CD4-positive, alpha-beta T cell treated with Interleukin-15 for 4 hours (primary cell): ENCODE measurements around the gene DCANP1.

Source experiments
- DNase-seq: peaks from one replicate; pipeline ENCODE4 v3.0.0-alpha.2; 2020; ENCODE audit warnings: low spot score

The DCANP1 gene

DNA sequence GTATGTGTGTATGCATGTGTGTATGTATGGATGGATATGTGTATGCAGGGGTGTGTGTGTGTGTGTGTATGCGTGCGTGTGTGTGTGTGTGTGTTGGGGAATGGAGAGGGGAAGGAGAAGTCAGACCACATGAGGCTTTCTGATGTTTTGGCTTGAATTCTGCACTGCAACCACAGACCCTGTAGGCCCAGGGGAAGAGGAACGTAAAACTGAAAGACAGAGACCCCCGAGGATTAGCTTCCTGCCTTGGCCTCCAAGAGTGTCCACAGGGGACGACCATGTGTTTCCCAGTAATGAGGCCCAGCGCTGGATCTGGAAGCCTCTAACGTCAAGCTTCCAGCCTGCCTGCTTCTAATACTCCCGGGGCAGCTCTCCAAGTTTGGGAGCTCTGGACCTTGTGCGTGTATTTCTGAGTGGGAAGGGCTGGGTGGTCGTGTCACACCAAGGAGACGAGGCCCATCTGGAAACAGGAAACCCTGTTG is 5.8 kb downstream of the DCANP1 start:
- DNase-seq, result no peak

DNA sequence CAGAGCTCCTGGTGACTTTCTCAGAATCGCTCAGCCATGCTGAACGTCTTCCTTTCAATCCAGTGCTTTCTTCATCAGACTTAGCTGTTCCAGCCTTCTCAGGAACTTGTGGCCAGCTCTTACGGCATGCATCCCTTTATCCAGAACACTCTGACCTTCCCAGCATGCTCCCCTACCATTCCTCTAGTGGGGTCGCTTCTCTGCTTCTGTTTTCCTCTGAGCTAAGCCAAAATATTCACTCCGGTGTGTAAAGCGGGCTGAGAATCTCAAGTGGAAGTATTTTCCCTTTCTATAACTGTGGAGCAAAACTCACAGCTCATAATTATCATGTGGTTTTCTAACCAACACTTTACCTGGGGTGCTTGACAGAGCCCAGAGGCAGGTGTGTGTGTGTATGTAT is 6.2 kb downstream of the DCANP1 start:
- DNase-seq, result no peak

DNA sequence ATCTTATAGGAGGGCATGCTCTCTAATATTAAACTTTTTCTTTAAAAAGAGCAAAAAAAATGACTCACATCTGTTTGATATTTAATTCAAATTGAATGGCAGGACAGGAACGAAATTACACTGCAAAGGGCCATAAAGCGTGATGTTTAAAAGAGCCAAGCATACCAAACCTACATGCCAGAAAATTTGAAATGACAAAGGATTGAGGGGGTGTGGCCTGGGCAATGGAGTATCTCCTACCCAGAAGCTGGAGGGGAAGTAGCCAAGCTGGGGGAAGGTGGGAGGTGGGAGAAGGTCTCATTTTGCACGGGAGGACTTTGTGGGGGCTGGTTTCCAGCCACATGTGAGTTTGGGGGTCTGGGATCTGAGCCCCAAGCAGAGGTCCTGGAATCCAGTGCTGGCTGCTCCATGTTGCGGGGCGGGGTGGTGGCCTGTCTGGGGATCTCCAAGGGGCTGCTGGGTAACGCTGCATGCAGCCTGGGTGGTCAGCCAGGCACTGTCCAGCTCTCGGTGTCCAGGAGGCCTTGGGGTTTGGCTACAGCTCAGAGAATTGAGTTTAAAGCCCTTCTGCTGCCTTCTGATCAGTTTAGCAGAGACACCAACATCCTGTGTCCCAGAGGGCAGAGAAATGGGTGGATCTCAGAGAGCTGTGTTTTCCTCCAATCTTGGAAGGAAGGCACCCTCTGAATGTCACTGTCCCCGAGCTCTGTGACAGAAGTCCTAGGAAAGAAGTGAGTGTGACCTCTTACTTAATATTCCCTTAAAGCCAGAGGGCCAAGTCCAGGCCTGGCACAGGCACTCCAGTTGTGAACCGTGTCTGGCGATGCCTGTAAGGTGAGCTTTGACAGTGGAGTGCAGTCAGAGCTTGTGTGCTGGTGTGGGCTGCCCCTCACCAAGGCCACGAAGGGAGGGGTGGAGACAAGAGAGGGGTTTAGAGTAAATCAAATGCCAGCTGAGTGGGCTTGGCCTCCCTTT is 7.6 kb downstream of the DCANP1 start:
- DNase-seq, result no peak

DNA sequence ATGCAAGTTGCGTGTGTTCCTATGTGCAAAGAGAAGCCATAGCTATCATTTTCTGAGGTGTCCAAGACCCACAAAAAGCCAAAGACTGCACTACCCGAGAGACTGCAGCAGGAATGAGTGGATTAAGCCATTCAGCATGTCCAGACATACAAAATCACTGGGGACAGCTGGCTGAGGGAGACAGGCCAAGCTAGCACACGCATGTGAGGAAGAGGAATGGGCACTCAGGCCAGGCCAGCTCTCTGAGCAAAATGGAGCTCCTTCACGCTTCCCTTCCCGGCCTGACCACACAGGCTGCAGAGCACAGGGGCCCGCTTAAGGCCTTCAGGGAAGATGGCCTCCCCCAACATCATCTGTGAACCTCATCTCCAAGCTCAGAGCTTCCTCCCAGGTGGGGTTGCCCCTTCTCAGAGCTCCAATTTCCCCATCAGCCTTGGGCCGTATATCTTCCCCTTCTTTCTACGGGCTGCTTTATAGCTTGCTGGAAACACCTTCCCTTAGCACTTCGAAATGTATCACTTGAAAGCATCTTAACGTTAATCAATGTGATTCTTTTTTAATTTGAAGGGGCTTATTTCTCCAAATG is 8.4 kb downstream of the DCANP1 start:
- DNase-seq, result no peak

DNA sequence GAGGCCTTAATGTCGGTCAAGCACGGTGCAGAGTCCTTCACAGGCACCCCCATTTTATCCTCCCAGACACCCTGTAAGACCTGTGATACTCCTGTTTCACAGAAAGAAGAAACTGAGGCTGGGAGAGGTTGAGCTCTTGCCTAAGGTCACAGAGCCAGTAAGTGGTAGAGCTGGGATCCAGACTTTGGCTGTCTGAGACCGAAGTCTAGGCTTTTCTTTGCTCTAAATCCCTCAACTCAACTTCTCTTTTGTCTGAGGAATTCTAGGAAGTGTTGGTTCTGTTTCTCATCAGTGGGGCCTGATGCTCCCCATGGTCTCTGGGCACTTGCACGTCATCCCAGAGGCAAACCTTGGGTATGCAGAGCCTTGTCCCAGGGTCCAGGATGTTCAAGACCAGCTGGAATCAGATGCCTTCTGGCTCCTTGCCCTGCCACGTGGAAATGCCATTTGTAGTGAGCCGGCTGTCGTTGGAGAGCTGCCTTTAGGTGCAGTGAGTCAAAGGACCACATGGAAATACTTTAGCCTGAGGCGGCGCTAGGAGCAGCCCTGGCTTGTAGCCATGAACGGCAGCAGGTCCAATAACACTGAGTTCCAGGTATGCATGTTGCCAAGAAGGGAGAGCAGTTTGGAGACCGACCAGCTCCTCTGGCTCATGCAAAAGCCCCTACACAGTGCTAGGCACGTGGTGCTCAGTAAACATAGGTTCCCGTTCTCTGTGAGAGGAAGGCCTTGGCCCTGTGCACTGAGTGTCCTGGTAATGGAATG is 9.2 kb downstream of the DCANP1 start:
- no peak for DNase-seq

DNA sequence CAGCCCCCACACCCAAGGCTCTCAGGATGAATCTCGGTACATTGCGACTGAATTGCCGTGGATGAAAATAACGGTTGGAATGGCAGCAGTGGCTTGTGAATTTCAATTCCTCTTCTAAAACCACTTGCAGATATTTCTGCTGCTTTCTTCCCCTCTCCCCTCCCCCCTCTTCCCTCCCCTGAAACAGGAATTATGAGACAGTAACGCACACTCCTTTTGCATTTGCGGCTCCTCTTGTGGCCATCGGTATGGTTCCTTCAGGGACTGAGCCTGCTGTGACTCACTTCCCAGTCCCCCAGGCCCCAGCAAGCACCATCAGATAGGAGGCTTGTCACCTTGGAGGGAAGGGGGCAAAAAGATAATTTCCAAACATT is 9.7 kb downstream of the DCANP1 start:
- DNase-seq, result peak; percentile 7

DNA sequence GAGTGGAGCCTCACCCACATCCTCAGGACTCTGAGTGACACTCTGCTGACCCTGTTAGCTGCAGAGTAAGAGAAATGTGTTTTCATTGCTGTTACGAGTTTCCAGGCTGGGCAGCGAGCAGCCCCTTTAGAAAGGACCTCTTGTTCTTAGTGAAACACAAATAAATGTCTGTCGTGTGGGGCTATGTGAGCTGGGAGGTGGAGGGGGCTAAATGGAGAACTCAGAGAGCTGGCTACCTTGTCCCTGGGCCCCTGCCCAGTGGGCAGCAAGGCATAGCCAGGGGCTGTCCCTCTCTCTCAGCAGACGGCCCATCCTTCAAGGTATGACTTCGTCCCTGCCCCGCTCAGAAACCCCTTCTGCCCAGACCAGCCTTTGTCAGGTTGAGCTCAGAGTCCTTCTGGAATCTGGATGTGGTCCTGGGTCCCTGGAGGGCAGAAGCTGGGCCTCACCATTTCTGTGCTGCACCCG is 10.2 kb downstream of the DCANP1 start:
- no peak for DNase-seq

DNA sequence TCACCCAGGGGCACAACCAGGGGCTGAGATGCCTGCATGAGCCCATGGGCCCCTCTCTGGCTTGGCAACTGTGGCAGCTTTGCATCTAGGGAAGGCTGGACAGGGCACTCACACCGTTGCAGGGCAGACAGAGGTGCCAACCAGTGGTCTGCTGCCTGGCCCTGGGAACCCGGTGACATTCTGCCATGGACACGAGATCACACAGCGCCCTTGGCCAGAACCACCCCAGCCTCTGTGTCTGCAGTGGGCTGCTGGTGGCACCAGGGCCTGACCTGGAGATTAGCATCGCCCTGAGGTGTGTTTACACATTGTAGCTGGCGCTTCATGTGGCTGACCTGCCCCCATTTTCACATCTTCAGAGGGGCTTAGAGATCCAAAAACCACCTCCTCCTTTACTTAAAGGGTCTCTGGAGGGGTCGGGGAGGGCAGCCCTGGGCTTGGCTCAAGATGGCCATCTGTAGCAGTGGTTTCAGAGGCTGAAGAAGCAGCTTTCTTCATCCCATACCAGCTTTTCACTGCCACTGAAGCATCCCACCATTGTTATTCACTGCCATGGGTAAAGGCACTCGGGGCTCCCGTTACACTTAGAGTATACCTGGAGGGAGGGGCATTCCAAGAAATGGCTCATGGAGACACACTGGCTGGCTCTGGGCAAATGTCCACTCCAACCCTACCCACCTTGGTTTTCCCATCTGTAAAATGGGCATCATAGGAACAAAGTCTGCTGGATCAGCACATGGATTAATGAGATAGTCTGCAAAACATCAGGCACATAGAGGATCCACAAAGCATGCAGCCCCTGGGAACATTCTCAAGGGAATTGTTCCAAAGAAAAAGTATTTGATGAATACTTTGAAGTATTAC is 11.4 kb downstream of the DCANP1 start:
- no peak for DNase-seq

DNA sequence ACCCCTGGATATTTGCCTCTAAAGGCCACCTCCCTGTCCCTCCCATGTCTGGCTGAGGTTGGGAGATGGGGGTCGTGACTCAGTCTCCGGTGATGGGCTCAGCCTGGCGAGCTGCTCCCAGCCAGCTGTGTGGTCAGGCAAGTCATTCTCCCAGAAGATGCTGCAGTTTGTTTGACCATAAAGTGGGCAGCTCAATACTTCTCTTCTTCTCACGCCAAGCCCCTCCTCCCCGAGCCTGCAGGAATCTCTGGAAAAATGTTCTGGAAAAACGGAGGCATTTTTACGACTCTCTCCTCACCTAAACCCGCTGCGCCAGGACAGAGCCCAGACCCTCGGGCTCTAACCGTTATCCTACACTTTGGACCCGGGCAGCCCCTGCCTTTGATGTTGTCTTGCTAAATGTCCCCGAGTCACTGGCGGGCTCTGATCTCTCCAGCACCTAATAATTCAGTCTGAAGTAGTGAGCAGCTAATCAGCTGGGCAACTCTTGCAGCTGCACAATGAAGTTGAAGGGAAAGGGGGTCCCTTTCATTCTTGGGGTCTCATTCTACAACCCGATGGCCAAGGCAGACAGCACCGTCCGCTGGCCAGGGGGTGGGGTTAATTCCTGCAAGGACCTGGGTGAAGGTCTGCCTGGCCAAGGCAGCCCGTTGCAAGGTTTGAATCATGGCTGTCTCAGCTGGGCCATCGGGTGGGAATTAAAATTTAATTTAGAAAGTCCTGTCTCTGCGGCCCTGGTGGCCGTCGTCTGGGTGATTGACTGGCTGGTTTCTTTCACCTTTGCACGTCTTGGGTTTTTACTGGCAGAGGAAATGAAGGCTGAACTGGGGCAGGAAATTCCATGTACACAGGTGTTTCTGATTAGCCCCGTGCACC is 12.3 kb downstream of the DCANP1 start:
- DNase-seq, result no peak

DNA sequence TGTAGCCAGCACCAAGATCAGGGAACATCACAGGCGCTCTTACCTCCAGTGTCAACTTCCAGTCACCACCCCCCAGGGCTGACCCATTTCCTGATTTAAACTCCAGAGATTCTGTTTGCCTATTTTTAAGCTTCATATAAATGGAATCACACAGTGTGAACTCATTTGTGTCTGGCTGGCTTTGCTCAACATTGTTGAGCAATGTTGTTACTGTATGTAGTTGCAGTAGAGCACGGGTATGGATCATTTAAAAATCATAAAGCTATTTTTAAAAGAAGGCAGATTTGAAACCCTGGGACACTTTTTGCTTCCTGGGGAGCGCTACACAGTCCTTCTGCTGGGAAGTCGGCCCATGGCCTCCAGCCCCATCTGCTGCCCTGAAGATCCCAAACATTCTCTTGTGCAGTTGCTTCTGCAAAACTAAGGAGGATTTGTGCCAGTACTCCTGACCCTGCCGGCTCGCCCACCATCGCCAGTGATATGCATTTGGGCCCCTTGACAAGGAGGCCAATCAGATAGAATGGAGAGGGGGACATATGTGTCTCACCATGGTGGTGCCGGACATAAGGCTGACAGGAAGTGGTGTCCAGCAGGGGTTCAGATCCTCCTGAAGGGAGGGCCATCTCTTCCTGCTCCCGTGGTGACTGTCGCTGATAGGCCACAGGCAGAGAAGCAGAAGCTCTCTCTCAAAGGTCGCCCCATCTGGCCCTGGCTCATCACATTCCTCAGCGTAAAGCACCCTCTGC is 13.3 kb downstream of the DCANP1 start:
- DNase-seq, result no peak

DNA sequence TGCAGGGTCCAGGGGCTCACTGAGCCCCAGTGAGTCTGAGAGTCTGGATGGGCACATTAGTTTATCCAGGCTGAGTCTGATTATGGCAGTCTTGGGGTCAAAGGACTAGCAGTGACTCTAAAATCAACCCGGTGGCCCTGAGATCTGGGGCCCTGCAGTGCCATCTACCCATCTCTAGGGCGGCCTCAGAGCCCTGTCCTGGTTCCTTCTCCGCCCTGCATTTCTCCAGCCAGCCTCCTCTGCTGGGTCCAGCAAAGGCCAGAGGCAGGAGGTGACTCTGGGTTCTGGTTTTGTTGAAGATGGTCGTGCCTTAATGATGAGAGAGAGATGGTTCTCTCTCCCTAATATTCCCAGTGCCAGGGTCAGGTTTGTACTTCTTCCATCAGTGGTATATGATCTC is 15.0 kb downstream of the DCANP1 start:
- no peak for DNase-seq

DNA sequence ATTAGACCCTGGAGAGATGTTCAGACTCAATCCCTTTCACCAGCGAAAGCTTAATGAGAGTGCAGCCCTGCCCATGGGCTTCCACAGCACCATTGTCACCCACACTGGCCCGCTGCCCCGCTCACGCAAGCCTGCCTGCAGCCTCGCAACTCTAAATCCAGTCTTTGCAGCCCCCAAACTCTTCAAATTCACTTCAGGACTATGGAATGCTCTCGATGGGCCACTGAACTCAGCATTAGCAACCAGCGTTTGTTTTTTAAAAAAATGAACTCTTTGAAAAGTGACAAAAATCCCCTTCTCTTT is 17.1 kb downstream of the DCANP1 start:
- DNase-seq, result no peak

DNA sequence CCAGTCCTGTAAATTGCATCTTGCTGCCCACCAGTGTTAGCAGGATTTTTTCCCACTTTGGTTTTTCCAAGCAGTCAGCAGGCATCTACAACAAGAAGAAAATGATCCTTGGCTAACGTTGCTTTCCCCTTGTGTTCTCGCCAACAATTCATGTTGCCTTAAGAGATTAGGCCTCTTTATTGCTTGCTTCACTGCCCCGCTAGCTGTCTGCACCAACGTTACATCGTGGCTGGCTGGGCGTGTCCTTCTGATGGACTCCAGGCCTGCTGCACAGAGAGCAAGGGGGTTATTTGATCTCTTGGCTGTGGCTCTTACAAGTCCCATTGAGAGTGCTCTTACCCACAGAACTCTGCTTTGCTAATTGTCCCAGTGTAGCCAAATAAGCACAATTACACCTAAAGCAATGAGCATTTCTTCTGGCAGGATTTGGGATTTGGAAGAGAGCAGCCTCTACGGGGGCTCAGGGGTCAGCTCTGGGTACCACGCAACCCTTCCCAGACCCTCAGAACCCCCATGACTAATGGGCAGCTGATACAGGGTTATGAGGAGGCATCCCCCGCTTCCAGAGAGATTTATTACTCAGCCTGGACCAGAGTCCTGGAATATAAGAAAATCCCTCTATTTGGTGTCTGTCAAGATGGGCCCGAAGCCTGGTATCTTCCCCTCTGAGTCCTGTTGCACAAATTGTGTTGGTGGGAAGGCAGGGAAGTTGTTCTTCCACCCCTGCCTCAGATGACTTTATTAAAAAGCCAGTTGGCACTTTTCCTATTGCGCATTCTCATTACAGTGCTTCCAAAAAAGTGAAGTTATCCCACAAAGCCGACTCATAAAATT is 17.6 kb downstream of the DCANP1 start:
- no peak for DNase-seq

DNA sequence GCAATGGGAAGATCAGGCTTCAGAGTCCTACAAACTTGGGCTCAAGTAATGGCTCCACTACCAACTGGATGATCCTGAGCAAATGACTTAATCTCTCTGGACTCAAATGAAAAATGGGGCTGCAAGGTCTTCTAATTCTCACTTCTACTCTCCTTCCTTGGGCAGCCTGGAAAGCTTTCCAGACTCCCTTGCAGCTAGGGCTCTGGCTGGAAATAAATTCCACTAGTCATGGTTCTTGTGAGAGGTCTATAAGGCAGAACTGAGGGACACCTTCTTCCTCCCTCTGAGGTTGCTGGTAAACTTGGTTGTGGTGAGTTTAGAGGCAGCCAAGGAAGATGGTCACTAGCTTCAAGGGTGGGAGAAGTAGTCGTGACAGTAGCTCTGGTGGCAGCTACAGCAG is 18.6 kb downstream of the DCANP1 start:
- no peak for DNase-seq

DNA sequence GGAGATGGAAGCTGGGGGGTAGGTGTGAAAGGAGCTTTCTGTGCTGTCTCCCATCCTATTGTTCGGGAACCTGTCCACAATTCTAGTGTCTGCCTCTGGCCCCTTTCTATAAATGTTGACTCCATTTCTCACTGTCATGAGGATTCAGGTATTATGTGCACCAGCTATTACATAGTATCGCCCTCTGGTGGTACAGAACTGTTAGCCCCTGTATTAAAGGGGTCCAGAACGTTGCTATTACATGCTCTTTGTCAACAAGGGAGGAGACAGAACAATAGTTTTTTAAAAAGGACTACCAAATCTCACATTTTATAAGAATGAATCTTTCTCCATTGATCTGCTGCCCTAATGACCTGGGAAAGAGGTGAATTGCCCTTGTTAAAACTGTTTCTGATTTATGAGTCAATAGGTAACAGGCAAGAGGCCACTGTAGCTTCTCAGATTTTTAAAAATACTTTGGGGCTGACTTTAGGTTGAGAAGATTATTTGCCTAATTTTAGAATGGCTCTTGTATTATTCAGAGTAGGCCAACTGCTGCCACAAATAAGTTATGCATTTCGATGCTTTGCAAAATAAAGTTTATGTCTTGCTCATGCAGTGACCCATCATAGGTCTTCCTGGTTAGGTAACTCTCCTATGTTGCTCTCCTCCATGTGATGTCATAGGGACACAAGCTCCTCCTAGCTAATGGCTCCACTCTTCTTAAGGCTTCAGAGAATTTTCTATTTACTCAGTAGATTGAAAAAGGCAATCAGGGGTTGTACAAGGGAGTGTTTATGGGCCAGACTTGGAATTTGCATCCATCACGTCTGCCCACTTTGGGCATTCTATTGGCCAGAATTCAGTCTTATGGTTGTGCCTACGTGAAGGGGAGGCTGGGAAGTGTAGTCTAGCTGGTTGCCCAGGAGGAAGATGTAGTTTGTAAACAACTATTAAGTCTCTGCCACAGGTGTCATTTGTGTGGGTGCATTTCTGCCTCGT is 20.8 kb downstream of the DCANP1 start:
- peak; percentile 49 for DNase-seq

DNA sequence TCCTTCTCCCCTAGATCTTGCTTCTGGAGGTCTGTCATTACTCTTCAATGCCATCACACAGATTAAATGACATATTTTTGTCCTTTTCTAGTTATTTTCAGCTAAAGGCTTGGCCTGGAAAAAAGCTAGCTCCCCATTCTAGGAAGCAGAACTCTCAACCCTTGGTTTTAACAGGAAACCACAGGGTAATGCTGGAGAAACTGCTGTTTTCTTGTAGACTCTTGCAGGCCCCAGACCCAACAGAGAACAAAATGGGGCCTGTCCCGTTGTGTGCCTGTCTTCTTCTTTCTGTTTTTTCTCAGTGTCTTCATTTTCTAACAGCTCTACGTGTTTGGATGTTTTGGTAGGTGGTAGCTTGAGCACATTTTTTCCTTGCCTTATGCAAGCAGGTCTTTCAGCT is 21.5 kb downstream of the DCANP1 start:
- no peak for DNase-seq

DNA sequence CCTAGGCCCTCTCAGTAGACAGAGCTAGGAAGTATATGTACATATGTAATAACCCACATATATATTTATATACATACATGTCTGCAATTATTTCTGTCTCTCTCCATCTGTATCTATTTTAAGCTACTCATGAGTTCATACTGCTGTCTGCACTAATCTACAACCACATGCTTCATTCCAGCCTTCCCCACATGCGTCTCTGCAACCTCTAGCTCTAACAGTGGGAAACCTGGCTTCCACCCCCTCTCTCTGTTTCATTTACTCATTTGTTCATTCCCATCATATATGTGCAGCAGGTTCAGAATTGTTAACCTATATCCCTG is 23.3 kb downstream of the DCANP1 start:
- DNase-seq, result no peak
